K562 (cell line): ENCODE results near the gene C1QTNF3. TPM values are rescaled to one million over a fixed set of nuclear protein-coding genes. Genes with fewer than 3 reads are reported as not detected.

Experiments used
- ETS1 ChIP-seq: conservative IDR thresholded peaks from 2 replicates; pipeline ENCODE4 v1.6.1; 2011; ENCODE audit warnings: low read depth, mild to moderate bottlenecking, low read length; ENCODE audit not compliant: control insufficient read depth
- ETV6 ChIP-seq, 3 experiments: fragments of 150-350 bp in 1 of 3; sonication (generic) in 1 of 3; formaldehyde crosslinking in 1 of 3; IDR thresholded peaks; 2 replicates each; pipeline versions ENCODE4 v1.6.1 to v1.8.0; 2014 to 2022; ENCODE audit warnings: borderline replicate concordance in 2 of 3, low read depth in 2 of 3, antibody characterized with exemption in 1 of 3, low read length in 1 of 3, mild to moderate bottlenecking in 1 of 3, missing genetic modification reagents in 1 of 3
- EZH2 ChIP-seq: IDR thresholded peaks from 2 replicates; pipeline ENCODE4 v1.6.1; 2012; ENCODE audit warnings: low read depth, mild to moderate bottlenecking, inconsistent platforms, low read length, borderline replicate concordance
- FOXJ2 ChIP-seq: fragments of 200-800 bp; sonication (Bioruptor generic); IDR thresholded peaks from 2 replicates; pipeline ENCODE4 v1.6.1; 2016; ENCODE audit warnings: missing genetic modification characterization, missing compliant biosample characterization
- KDM4B ChIP-seq, 2 experiments: fragments of 450-650 bp in 1 of 2; sonication (generic) in 1 of 2; IDR thresholded peaks; 2 replicates each; pipeline ENCODE4 v1.6.1; 2016 to 2017; ENCODE audit warnings: borderline replicate concordance in 2 of 2, antibody characterized with exemption in 1 of 2, low read depth in 1 of 2, mild to moderate bottlenecking in 1 of 2
- MNT ChIP-seq, 2 experiments: fragments of 450-650 bp; conservative IDR thresholded peaks; 2 replicates each; pipeline ENCODE4 v1.6.1; 2017; ENCODE audit warnings: mild to moderate bottlenecking in 2 of 2, moderate library complexity in 2 of 2
- MTA3 ChIP-seq: fragments of 450-650 bp; formaldehyde crosslinking; IDR thresholded peaks from 2 replicates; pipeline ENCODE4 v1.6.1; 2017; ENCODE audit warnings: mild to moderate bottlenecking, borderline replicate concordance
- REST ChIP-seq, 2 experiments: fragments of 450-650 bp; formaldehyde crosslinking in 1 of 2; IDR thresholded peaks; 2 replicates each; pipeline versions ENCODE4 v1.4.0 to v1.6.1; 2014 to 2020; ENCODE audit warnings: mild to moderate bottlenecking in 2 of 2, borderline replicate concordance in 1 of 2, low read depth in 1 of 2
- SMARCA5 ChIP-seq: fragments of 450-650 bp; IDR thresholded peaks from 2 replicates; pipeline ENCODE4 v1.6.1; 2016
- ZFP91 ChIP-seq: sonication (generic); formaldehyde crosslinking; IDR thresholded peaks from 2 replicates; pipeline ENCODE4 v1.8.0; 2022; ENCODE audit warnings: mild to moderate bottlenecking, missing genetic modification reagents
- ZFX ChIP-seq: sonication (generic); formaldehyde crosslinking; IDR thresholded peaks from 2 replicates; pipeline ENCODE4 v1.8.0; 2022; ENCODE audit warnings: mild to moderate bottlenecking, missing genetic modification reagents, moderate library complexity
- polyA plus RNA-seq, 8 experiments: library from polyadenylated mRNA; depleted of rRNA in 4 of 8; stranded (reverse) in 5 of 8; unstranded in 3 of 8; fragments of >200 nt; fragmentation: Nextera tagmentation in 2 of 8; fragmentation: Illumina TruSeq in 1 of 8; extraction: Ambion mirVana in 2 of 8; extraction: Trizol in 1 of 8; gene quantifications; 2 replicates each; pipeline versions ENCODE4 v1.2.1 to v1.2.3, GENCODE V29; 2011 to 2014; ENCODE audit warnings: inconsistent platforms in 1 of 8, missing spikeins in 1 of 8
- total RNA-seq, 7 experiments: library from RNA; depleted of rRNA in 6 of 7; stranded (reverse); fragments of >200 nt in 6 of 7; fragmentation: Illumina TruSeq in 2 of 7; extraction: Trizol in 2 of 7; gene quantifications; 2 replicates each; pipeline versions ENCODE4 v1.2.1 to v1.2.3, GENCODE V29; 2011 to 2021; ENCODE audit warnings: low replicate concordance in 1 of 7

C1QTNF3 gene
- total and polyA plus RNA-seq, 9 of the 15 experiments (the other 6 are each of a cell fraction or from before 2014, with no cell fraction given) = 0.51 to 3.3 (median 2.0) TPM

GRCh38 chr5:34007621-34008600 lies 35.1 kb downstream of the C1QTNF3 start, which contains the start of gene AMACR (continued):
- TF ChIP-seq REST (IDR thresholded peaks at IDR 0.05; ENCODE audit: borderline replicate concordance) = peak; percentile 58
- TF ChIP-seq REST (CRISPR knock-in tag; IDR thresholded peaks at IDR 0.05; ENCODE audit: low read depth) = peak; percentile 72
- 0 out of 2 replicates have a peak, but pooled peaks have one; percentile 15 for TF ChIP-seq ZFP91 (CRISPR knock-in tag)
- peak; percentile 76 to 90 for TF ChIP-seq MNT (conservative IDR thresholded peaks at IDR 0.05)
- TF ChIP-seq KDM4B (IDR thresholded peaks at IDR 0.05; ENCODE audit: borderline replicate concordance in 2 of 2, low read depth in 1 of 2) = 0 out of 4 replicates have a peak, but pooled peaks of 1 of the 2 experiments have one; percentile 36
- TF ChIP-seq MTA3 = peak; percentile 88
- TF ChIP-seq FOXJ2 = peak; percentile 59
- TF ChIP-seq SMARCA5 = no peak
- peak; percentile 89 for TF ChIP-seq ZFX (CRISPR knock-in tag)
- no peak; a peak in 1 of 4 replicates for TF ChIP-seq ETV6 (IDR thresholded peaks at IDR 0.05; ENCODE audit: borderline replicate concordance in 1 of 2, low read depth in 2 of 2, low read length in 1 of 2)
- peak; percentile 48; the same call in 1 of the 2 replicates for TF ChIP-seq ETV6 (CRISPR knock-in tag; IDR thresholded peaks at IDR 0.05; ENCODE audit: borderline replicate concordance)
- TF ChIP-seq EZH2 = no peak
- 0 out of 2 replicates have a peak, but pooled peaks have one; percentile 38 for TF ChIP-seq ETS1
